Activated T-cell treated with anti-CD3 and anti-CD28 coated beads, Interleukin-2, amount 50 U/mL, for 24 hours (primary cell): ENCODE measurements around the gene ITGA3.
"Not testable (repeated sequence)": the region's sequence is repeated elsewhere in the genome, so short reads cannot be mapped to it uniquely, and the experiment has no call there.

Source experiments
- DNase-seq: peaks from one replicate; pipeline ENCODE4 v3.0.0-alpha.2; 2020
- H3K27ac Mint-ChIP-seq: 2 replicates; pipeline ENCODE4 v1.8.0; 2020; ENCODE audit warnings: mild to moderate bottlenecking, mixed read lengths
- H3K27me3 Mint-ChIP-seq: 2 replicates; pipeline ENCODE4 v1.8.0; 2020; ENCODE audit warnings: mixed read lengths
- H3K36me3 Mint-ChIP-seq: 2 replicates; pipeline ENCODE4 v1.8.0; 2020; ENCODE audit warnings: low read depth, mixed read lengths
- H3K4me1 Mint-ChIP-seq: 2 replicates; pipeline ENCODE4 v1.8.0; 2020; ENCODE audit warnings: low read depth, mixed read lengths
- H3K4me3 Mint-ChIP-seq: 2 replicates; pipeline ENCODE4 v1.8.0; 2020; ENCODE audit warnings: mild to moderate bottlenecking, moderate library complexity, mixed read lengths
- H3K9me3 Mint-ChIP-seq: 2 replicates; pipeline ENCODE4 v1.8.0; 2020; ENCODE audit warnings: mixed read lengths

Gene ITGA3

DNA sequence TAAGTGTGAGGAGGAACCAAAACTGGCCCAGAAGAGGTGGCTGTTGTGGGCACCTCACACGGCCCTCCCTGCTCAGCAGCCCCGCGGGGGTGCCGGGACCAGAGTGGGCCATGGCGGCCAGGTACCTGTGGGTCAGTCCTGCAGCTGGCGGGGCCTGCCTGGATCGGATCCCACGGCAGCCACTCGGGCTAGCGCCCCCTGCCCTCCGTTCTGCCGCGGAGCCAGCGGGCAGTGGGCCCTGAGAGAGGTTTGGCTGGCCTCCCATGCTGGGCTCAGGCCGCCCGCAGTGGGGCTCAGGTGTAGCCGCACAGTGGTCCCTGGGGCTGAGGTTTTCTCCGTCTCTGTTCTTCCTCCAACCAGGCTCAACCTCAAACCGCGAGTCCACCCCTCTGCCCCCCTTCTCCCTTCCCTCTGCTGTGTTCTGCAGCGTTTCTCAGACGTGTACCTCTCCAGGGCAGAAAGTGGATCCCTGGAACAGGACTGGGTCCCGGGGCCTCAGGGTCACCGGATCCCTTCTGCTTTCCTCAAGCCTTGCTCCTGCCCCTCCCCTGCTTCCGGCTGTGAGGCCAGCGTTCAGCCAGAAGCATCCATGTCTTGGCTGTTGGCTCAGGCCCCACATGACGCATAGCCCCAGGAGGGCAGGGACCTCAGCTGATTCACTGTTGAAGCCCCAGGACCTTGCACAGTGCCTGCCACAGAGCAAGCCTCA is 28.6 kb upstream of the ITGA3 start:
- H3K36me3 Mint-ChIP-seq: no peaks in the 10 kb centered on the region

DNA sequence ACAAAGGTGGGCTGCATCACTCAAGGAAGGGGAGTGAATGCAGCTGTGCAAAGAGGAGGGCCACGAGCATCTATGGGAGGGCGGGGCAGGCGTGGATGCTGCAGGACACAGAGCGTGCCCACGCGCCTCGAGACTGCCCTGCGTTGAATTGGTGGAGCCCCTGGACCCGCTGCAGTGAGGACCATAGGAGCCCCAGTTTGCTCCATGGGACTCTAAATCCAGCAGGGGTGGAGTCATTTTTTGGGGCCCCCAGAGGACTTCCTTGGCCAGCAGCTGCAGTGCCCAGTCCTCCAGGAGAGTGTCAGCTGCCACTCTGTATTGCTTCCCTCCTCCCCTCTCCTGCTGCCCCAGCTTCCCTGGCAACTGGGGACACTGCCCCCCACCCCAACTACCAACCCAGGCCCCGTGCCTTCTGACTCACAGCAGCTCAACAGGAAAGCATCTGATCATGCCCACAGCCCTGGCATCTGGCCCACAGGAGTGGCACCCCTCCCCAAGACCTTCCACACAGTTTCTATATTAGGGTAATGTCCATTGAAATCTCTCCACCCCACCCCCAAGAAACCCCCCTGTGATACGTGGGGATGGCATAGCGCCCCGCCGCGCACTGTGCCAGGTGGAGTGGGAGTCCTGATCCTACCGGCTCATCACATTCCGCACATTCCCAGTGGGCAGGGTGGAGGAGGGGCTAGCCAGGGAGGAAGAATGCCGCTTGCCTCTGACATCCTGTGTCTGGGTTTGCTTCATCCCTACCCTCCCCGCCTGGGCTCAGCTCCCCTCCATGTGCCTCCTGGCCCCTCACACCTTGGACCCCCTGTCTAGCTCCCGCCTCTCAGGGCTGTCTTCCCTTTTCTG is 27.8 kb upstream of the ITGA3 start:
- no peak for DNase-seq

More for the DNA sequence above, 28.6 kb upstream of the ITGA3 start:
- Mint-ChIP-seq H3K9me3 (no peaks in the 10 kb centered on the region), H3K4me3 (no peak overlapping the region), H3K4me1 (peaks cover 10% of the 10 kb centered on the region), H3K27ac (no peak overlapping the region), H3K27me3 (peaks cover 32% of the 10 kb centered on the region)
- no peak for DNase-seq

DNA sequence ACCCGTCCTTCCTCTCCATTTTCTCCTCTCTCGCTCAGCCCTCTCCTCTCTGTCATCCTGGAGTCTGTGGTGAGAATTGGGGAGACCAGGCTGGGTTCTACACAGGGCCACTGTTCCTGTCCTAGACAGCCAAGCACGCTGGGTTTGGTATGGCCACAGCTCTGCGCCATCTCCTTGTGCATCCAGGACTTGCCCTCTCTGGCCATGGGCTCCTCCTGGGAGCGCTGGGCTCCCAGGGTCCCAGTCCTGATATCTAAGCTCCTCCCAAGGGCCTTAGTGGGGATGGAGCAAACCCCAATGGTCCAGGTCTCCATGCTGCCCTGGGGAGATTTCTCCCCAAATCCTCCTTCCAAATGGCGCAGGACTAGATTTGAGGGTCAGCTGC is 27.2 kb upstream of the ITGA3 start:
- H3K36me3 Mint-ChIP-seq: no peaks in the 10 kb centered on the region
- peaks cover 36% of the 10 kb centered on the region for H3K27me3 Mint-ChIP-seq
- H3K4me1 Mint-ChIP-seq: peaks cover 10% of the 10 kb centered on the region
- H3K4me3 Mint-ChIP-seq: no peak overlapping the region
- no peak for DNase-seq
- H3K27ac Mint-ChIP-seq: no peak overlapping the region
- no peaks in the 10 kb centered on the region for H3K9me3 Mint-ChIP-seq

More for the DNA sequence above, 27.8 kb upstream of the ITGA3 start:
- Mint-ChIP-seq H3K4me3 (no peak overlapping the region), H3K36me3 (no peaks in the 10 kb centered on the region), H3K27ac (no peak overlapping the region), H3K27me3 (peaks cover 32% of the 10 kb centered on the region), H3K9me3 (no peaks in the 10 kb centered on the region), H3K4me1 (peaks cover 10% of the 10 kb centered on the region)

DNA sequence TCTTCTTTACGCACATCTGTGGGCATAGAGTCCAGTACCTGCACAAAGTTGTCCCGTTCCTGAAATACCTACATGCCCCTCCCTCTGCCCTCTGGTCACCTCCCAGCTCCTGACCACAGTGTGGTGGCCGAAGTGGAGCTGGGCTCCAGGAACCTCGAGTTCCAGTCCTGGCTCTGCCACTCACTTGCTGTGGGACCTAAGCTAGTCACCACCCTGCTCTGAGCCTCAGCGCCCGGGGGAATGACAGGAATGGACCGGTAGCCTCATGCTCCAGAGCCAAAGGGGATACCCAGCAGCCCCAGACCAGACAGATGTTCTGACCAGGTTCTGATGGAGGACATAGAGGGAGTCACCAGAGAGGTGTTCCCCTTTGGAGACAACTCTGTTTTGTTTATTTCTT is 26.7 kb upstream of the ITGA3 start:
- Mint-ChIP-seq H3K27me3 (peaks cover 38% of the 10 kb centered on the region), H3K9me3 (no peaks in the 10 kb centered on the region), H3K27ac (no peak overlapping the region), H3K4me1 (peaks cover 10% of the 10 kb centered on the region), H3K4me3 (no peak overlapping the region), H3K36me3 (no peaks in the 10 kb centered on the region)
- DNase-seq: no peak

DNA sequence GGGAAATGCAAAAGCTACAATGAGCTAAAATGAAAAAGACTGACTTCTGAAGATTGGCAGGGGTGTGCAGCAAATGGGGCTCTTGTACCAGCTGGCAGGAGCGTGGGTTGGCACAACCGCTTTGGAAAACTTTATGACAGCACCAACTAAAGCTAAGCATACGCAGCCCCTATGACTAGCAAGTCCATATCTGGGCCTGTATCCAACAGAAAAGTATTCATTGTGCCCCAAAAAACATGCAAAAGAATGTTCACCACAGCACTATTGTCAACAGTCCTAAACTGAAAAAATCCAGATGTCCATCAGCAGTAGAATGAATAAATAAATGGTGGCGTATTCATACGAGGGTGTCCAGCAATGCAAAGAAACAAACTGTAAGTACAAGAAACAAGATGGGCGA is 22.6 kb upstream of the ITGA3 start:
- no peaks in the 10 kb centered on the region for H3K9me3 Mint-ChIP-seq
- peaks cover 23% of the 10 kb centered on the region for H3K27me3 Mint-ChIP-seq
- DNase-seq: no peak
- H3K4me1 Mint-ChIP-seq: no peaks in the 10 kb centered on the region
- no peak overlapping the region for H3K27ac Mint-ChIP-seq
- no peak overlapping the region for H3K4me3 Mint-ChIP-seq
- H3K36me3 Mint-ChIP-seq: no peaks in the 10 kb centered on the region

DNA sequence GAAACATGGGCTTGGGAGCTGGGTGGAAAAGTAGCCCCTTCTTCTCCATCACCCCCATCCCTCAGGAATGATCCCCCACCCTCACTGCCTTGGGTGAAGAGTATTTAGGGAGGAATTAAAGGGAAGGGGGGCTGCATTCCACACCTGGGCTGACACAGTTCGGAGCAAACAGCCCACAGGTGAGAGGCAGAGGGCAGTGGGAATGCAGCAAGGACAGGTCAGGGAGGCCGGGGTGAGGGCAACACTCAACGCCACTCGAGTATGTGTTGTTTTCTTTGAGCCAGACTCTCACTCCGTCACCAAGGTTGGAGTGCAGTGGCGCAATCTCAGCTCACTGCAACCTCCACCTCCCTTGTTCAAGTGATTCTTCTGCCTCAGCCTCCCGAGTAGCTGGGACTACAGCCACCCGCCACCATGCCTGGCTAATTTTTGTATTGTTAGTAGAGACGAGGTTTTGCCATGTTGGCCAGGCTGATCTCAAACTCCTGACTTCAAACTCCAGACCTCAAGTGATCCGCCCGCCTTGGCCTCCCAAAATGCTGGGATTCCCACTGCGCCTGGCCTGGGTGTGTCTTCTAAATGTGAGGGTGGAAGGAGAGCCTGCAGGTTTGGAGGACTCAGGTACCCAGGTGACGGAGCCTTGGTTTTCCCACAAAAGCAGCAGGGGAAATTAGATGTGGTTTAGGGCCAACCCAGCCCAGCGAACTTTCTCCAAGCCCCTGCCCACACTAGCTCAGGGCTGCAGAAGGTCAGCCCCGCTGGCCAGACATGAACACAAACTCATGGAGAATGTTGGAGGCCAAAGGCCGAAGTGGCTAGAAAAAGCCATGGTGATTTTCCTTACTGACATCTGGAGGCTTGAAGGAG is 21.2 kb upstream of the ITGA3 start:
- Mint-ChIP-seq H3K27me3 (peaks cover 14% of the 10 kb centered on the region), H3K9me3 (no peaks in the 10 kb centered on the region), H3K36me3 (no peaks in the 10 kb centered on the region), H3K4me1 (no peaks in the 10 kb centered on the region), H3K27ac (no peak overlapping the region), H3K4me3 (no peak overlapping the region)
- DNase-seq: no peak

DNA sequence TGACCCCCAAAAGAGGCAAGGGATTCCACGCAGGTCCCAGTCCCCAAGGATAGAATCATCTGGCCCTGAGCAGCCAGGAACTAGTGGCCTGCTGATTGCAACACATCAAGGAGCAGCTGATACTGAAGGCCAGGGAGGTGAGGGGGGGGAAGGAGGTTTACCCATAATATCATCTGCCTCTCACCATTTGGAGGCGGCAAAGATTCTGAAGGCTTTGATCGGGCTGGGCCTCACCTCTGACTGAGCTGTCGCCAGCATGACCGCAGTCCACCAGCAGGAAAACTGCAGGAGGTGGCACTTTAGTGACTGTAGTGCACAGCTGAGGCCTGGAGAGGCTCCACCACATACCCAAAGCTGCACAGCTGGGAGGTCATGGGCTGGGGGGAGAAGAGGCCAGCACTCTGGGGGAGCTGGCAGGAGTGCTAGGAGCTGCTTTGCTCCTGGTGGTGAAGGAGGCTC is 20.5 kb upstream of the ITGA3 start:
- no peak overlapping the region for H3K27ac Mint-ChIP-seq
- DNase-seq: no peak
- no peak overlapping the region for H3K4me3 Mint-ChIP-seq
- no peaks in the 10 kb centered on the region for H3K36me3 Mint-ChIP-seq
- no peaks in the 10 kb centered on the region for H3K9me3 Mint-ChIP-seq
- peaks cover 11% of the 10 kb centered on the region for H3K27me3 Mint-ChIP-seq
- H3K4me1 Mint-ChIP-seq: no peaks in the 10 kb centered on the region

DNA sequence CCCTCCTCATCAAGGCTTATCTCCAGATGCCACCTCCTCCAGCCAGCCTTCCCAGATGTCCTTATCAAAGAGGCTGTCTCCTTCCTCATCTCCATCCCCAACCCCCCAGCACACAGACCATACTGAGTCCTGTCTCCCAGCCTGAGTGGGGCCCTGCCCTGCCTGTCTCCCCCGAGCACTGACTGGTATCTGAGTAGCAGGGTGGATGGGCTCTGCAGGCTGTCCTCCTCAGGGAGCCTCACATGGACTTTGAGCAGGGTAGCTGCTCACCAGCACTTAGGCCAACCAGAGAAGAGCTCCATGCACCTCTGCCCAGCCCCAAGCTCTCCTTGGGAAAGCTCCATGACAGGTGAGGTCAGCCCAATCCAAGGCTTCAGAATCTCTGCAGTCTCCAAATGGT is 20.0 kb upstream of the ITGA3 start:
- Mint-ChIP-seq H3K36me3 (no peaks in the 10 kb centered on the region), H3K4me3 (no peak overlapping the region), H3K4me1 (no peaks in the 10 kb centered on the region), H3K9me3 (no peaks in the 10 kb centered on the region), H3K27ac (no peak overlapping the region), H3K27me3 (peaks cover 9% of the 10 kb centered on the region)
- no peak for DNase-seq

DNA sequence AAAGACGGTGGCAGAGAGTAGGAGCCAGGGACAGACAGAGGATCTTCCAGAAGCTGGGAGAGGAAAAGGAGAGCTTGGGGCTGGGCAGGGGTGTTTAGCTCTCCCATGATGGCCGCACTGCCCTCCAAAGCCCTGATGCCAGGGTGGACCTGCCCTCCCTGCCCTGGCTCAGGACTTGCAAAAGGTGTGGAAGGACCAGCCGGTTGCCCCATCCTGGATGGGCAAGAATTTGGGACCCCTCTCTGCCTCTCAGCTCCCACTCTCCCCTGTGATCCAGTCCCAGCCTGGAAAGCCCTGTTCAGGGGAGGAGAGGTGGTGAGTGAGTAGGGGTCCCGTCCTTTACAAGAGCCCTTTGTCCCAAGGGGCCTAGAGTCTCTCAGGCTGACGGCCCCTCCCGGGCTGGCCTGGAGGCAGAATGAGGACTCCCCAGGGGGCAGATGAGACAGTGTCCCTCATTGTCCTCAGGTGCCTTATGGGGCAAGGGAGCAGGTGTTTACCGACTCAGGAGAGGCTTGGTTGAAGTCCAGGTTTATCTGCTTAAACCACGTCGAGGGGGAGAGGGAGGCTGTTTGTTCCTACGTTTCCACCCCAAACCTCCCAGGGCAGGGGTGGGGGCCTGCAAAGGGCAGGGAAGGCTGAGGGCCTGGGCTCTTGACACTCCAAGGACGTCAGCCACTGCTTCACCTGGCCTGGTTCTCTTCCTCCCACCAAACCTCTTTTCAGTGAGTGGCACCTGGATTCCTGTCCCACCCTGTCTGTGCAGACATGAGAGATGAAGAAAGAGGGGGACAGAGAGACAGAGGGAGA is 19.3 kb upstream of the ITGA3 start:
- H3K27ac Mint-ChIP-seq: no peak overlapping the region
- no peaks in the 10 kb centered on the region for H3K4me1 Mint-ChIP-seq
- H3K27me3 Mint-ChIP-seq: peaks cover 9% of the 10 kb centered on the region
- no peak overlapping the region for H3K4me3 Mint-ChIP-seq
- DNase-seq: no peak
- H3K9me3 Mint-ChIP-seq: no peaks in the 10 kb centered on the region
- no peaks in the 10 kb centered on the region for H3K36me3 Mint-ChIP-seq

DNA sequence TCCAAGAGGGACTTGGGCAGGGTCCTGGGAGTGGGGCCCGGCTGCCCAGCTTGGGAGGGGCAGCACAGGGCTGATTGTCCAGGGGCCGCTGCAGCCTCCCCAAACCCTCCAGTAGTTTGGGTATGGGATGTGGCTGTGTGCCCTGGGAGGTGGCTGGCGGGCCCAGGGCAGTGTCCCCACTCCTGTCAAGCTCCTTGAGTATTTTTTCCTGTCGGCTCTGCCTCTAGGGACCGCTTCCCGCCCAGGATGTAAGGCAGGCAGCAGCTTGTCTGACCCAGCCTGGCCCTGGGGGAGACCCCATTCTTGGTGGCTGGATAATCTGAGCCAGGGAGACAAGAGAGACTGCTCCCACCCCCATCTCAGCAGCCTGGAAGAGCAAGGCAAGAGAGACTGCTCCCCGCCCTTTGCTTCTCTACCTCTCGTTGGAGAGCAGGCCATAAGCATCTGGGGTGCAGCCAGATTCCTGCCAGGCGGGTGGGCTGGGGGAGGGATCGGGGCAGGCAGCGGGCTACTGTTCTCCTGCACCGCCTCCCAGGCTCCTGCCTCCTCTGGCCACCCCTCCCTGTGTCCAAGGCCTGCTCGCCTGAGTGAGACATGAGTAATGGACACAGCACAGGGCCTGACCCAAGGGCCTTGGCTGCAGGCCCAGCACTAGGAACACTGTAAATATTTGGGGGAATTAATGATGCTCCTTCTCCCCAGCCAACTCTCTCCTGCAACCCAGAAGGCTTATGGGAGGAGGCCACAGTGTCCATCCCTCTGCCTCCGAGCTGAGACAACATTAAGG is 18.4 kb upstream of the ITGA3 start:
- no peak for DNase-seq
- H3K4me3 Mint-ChIP-seq: no peak overlapping the region
- peaks cover 9% of the 10 kb centered on the region for H3K27me3 Mint-ChIP-seq
- no peaks in the 10 kb centered on the region for H3K4me1 Mint-ChIP-seq
- no peaks in the 10 kb centered on the region for H3K9me3 Mint-ChIP-seq
- no peaks in the 10 kb centered on the region for H3K36me3 Mint-ChIP-seq
- H3K27ac Mint-ChIP-seq: no peak overlapping the region

DNA sequence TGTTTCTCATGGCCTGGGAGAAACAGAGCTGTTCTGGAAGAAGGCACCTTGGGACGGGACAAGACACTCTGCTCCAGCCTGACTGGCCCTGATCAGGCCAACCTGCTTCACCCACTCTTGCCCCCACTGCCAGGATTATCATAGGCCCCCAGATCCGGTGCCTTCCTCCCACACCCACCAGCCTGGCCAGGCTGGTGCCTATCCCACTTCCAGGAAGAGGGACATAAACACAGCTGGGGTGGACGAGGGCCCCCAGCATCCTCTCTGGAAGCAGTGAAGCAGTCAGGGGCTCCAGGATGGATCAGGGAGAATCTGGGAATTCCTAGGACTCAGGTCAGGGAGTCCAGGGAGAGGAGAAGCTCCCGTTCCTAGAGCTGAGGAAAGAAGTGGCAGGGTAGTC is 16.9 kb upstream of the ITGA3 start:
- H3K36me3 Mint-ChIP-seq: no peaks in the 10 kb centered on the region
- peaks cover 6% of the 10 kb centered on the region for H3K27me3 Mint-ChIP-seq
- no peaks in the 10 kb centered on the region for H3K9me3 Mint-ChIP-seq
- no peaks in the 10 kb centered on the region for H3K4me1 Mint-ChIP-seq
- H3K27ac Mint-ChIP-seq: no peak overlapping the region
- DNase-seq: no peak
- H3K4me3 Mint-ChIP-seq: no peak overlapping the region

DNA sequence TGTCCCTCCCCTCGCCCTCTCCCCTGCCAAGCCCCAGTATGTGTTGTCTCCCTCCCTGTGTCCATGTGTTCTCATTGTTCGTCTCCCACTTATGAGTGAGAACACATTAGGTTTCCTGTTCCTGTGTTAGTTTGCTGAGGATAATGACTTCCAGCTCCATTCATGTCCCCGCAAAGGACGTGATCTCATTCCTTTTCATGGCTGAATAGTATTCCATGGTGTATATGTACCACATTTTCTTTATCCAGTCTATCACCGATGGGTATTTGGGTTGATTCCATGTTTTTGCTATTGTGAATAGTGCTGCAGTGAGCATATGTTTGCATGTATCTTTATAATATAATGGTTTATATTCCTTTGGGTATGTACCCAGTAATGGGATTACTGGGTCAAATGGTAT is 15.4 kb upstream of the ITGA3 start:
- not testable (repeated sequence) for H3K36me3 Mint-ChIP-seq, H3K4me1 Mint-ChIP-seq, H3K9me3 Mint-ChIP-seq, H3K4me3 Mint-ChIP-seq, H3K27ac Mint-ChIP-seq, DNase-seq, H3K27me3 Mint-ChIP-seq

DNA sequence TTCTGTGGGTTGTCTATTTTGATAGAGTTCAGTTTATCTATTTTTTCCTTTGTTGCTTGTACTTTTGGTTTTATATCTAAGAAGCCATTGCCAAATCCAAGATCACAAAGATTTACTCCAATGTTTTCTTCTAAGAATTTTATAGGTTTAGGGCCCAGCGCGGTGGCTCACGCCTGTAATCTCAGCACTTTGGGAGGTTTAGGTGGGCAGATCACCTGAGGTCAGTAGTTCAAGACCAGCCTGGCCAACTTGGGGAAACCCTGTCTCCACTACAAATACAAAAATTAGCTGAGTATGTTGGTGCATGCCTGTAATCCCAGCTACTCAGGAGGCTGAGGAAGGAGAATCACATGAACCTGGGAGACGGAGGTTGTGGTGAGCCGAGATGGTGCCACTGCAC is 13.7 kb upstream of the ITGA3 start:
- Mint-ChIP-seq H3K4me3 (no peak overlapping the region), H3K4me1 (peaks cover 2% of the 10 kb centered on the region)

More for the DNA sequence above, 13.7 kb upstream of the ITGA3 start:
- no peaks in the 10 kb centered on the region for H3K36me3 Mint-ChIP-seq
- no peak overlapping the region for H3K27ac Mint-ChIP-seq
- no peaks in the 10 kb centered on the region for H3K9me3 Mint-ChIP-seq
- no peak for DNase-seq
- peaks cover 5% of the 10 kb centered on the region for H3K27me3 Mint-ChIP-seq
